Measurements from ENCODE around the gene VENTX. TPM values are rescaled to one million over a fixed set of nuclear protein-coding genes. Genes with fewer than 3 reads are reported as not detected.
"Not testable (repeated sequence)": the region's sequence is repeated elsewhere in the genome, so short reads cannot be mapped to it uniquely, and the experiment has no call there.

Gene VENTX
- total RNA-seq, 1 experiment from 2014 or later: 0.13 TPM

- DNase-seq (ENCODE audit: low read depth): no peak
Observed at GRCh38 chr10:133214468-133215410, 22.9 kb upstream of the VENTX start.

- no peak for DNase-seq (ENCODE audit: low read depth)
Observed at GRCh38 chr10:133215586-133215985, 22.1 kb upstream of the VENTX start.

- DNase-seq (ENCODE audit: low read depth): no peak
Observed at GRCh38 chr10:133216776-133217175, 20.9 kb upstream of the VENTX start.

- no peak for DNase-seq (ENCODE audit: low read depth)
Observed at GRCh38 chr10:133217800-133218589, 19.7 kb upstream of the VENTX start.

- DNase-seq (ENCODE audit: low read depth): no peak
Observed at GRCh38 chr10:133218891-133219290, 18.8 kb upstream of the VENTX start.

- no peak for DNase-seq (ENCODE audit: low read depth)
Observed at GRCh38 chr10:133219782-133220181, 17.9 kb upstream of the VENTX start.

GRCh38 chr10:133221331-133221730, 16.3 kb upstream of the VENTX start:
- DNase-seq (ENCODE audit: low read depth): no peak

GRCh38 chr10:133221756-133222155, 15.9 kb upstream of the VENTX start:
- DNase-seq (ENCODE audit: low read depth): not testable (repeated sequence)

- DNase-seq (ENCODE audit: low read depth): no peak
Observed at GRCh38 chr10:133224076-133224475, 13.6 kb upstream of the VENTX start.

- no peak for DNase-seq (ENCODE audit: low read depth)
Observed at GRCh38 chr10:133224756-133225372, 12.8 kb upstream of the VENTX start.

GRCh38 chr10:133225707-133226191, 11.9 kb upstream of the VENTX start:
- DNase-seq (ENCODE audit: low read depth): no peak

GRCh38 chr10:133226251-133226808, 11.3 kb upstream of the VENTX start:
- DNase-seq (ENCODE audit: low read depth): no peak

GRCh38 chr10:133227256-133227655, 10.4 kb upstream of the VENTX start:
- DNase-seq (ENCODE audit: low read depth): no peak

GRCh38 chr10:133229265-133230043, 8.2 kb upstream of the VENTX start:
- no peak for DNase-seq (ENCODE audit: low read depth)

GRCh38 chr10:133230044-133230361, 7.7 kb upstream of the VENTX start, which contains the start of gene UTF1:
TSS of gene UTF1 (plus strand) at chr10:133230217. CDS start at chr10:133230289, 72 bp downstream.
- no peak for DNase-seq (ENCODE audit: low read depth)

GRCh38 chr10:133230387-133231195, 7.1 kb upstream of the VENTX start:
- no peak for DNase-seq (ENCODE audit: low read depth)

GRCh38 chr10:133231244-133231945, 6.3 kb upstream of the VENTX start:
- no peak for DNase-seq (ENCODE audit: low read depth)

GRCh38 chr10:133231946-133232574, 5.6 kb upstream of the VENTX start:
- DNase-seq (ENCODE audit: low read depth): no peak

- not testable (repeated sequence) for DNase-seq (ENCODE audit: low read depth)
Observed at GRCh38 chr10:133234796-133235195, 2.9 kb upstream of the VENTX start.

All from HT1080 (cell line).